Erythroblast (primary cell): ENCODE results near the gene SMIM41.

Experiments used
- GATA1 ChIP-seq: IDR thresholded peaks from 2 replicates; pipeline ENCODE4 v1.6.1; 2011; ENCODE audit warnings: low read depth, mild to moderate bottlenecking, control low read depth, low read length, moderate library complexity
- POLR2A ChIP-seq: IDR thresholded peaks from 2 replicates; pipeline ENCODE4 v1.6.1; 2011; ENCODE audit warnings: mild to moderate bottlenecking, low read length

- TF ChIP-seq POLR2A (no peak), GATA1 (no peak)
These were observed 41.1 kb upstream of the SMIM41 start for GRCh38 chr12:52038447-52038846.
